GM12892 (cell line): ENCODE measurements around the gene SAP30.
A peak's percentile ranks its signal among the peaks of the same experiment; 100 is the strongest.

Experiments
- POLR2A ChIP-seq: IDR thresholded peaks from 2 replicates; pipeline ENCODE4 v1.6.1; 2011; ENCODE audit warnings: low read depth, low read length, control low read depth
- POLR2AphosphoS5 ChIP-seq: IDR thresholded peaks from 2 replicates; pipeline ENCODE4 v1.6.1; 2011; ENCODE audit warnings: low read depth, low read length, control low read depth
- TAF1 ChIP-seq: IDR thresholded peaks from 2 replicates; pipeline ENCODE4 v1.6.1; 2011; ENCODE audit warnings: low read depth, mild to moderate bottlenecking, control low read depth, low read length, borderline replicate concordance

- TF ChIP-seq POLR2AphosphoS5 (peak; percentile 64; the same call in 1 of the 2 replicates), POLR2A (no peak), TAF1 (no peak)
Measured at GRCh38 chr4:173334891-173335752, 35.6 kb upstream of the SAP30 start.
